Stimulated activated CD4-positive, alpha-beta T cell treated with anti-CD3 and anti-CD28 coated beads, Interleukin-1b, Interleukin-23, amount 100 ng/mL, for 4 hours (primary cell): Measurements from ENCODE around the gene ZNF783.
A peak's percentile ranks its signal among the peaks of the same experiment; 100 is the strongest.

ENCODE experiments used
- DNase-seq, 2 donors: peaks; one replicate each; pipeline ENCODE4 v3.0.0-alpha.2; 2020; ENCODE audit warnings: low read depth in 2 of 2

The ZNF783 gene

GRCh38 chr7:149281508-149282330, 19.7 kb downstream of the ZNF783 start:
- DNase-seq = no peak

- no peak for DNase-seq
Observed at GRCh38 chr7:149282331-149282655, 20.3 kb downstream of the ZNF783 start.

GRCh38 chr7:149283321-149283720, 21.3 kb downstream of the ZNF783 start:
- no peak for DNase-seq

- peak in 1 of 2 donors; percentile 7 for DNase-seq
Observed at GRCh38 chr7:149284343-149284742, 22.3 kb downstream of the ZNF783 start.

- DNase-seq = peak; percentile 97 to 99
Observed at GRCh38 chr7:149284850-149285585, 23.0 kb downstream of the ZNF783 start.

- DNase-seq = no peak
Observed at GRCh38 chr7:149285603-149286002, 23.6 kb downstream of the ZNF783 start.

- DNase-seq = no peak
Observed at GRCh38 chr7:149286811-149287400, 24.9 kb downstream of the ZNF783 start.

GRCh38 chr7:149287622-149288021, 25.6 kb downstream of the ZNF783 start:
- no peak for DNase-seq

- DNase-seq = no peak
Observed at GRCh38 chr7:149289262-149289661, 27.3 kb downstream of the ZNF783 start.

GRCh38 chr7:149289856-149290255, 27.9 kb downstream of the ZNF783 start:
- no peak for DNase-seq

- DNase-seq = no peak
Observed at GRCh38 chr7:149291036-149291780, 29.2 kb downstream of the ZNF783 start.

- no peak for DNase-seq
Observed at GRCh38 chr7:149291781-149292461, 29.9 kb downstream of the ZNF783 start.

GRCh38 chr7:149292462-149292823, 30.4 kb downstream of the ZNF783 start:
- no peak for DNase-seq

- no peak for DNase-seq
Observed at GRCh38 chr7:149293338-149293737, 31.3 kb downstream of the ZNF783 start.

GRCh38 chr7:149293946-149294633, 32.1 kb downstream of the ZNF783 start:
- no peak for DNase-seq

- DNase-seq = no peak
Observed at GRCh38 chr7:149294634-149295480, 32.9 kb downstream of the ZNF783 start.

- DNase-seq = no peak
Observed at GRCh38 chr7:149295481-149295850, 33.5 kb downstream of the ZNF783 start.

- no peak for DNase-seq
Observed at GRCh38 chr7:149296368-149296767, 34.4 kb downstream of the ZNF783 start.

GRCh38 chr7:149297034-149297755, 35.2 kb downstream of the ZNF783 start:
- DNase-seq = no peak
